HFF-Myc (cell line): ENCODE results near the gene TK2.

ENCODE experiments used
- DNase-seq: peaks from one replicate; pipeline ENCODE4 v3.0.0-alpha.2; 2011; ENCODE audit warnings: low read depth; ENCODE audit errors: extremely low read depth
- H3K4me3 ChIP-seq: replicated peaks from 2 replicates; pipeline ENCODE4 v1.5.1; 2011; ENCODE audit warnings: low read depth, mild to moderate bottlenecking, control low read depth, low read length
- TF ChIP-seq, protein P1 (sequence below): IDR thresholded peaks from 2 replicates; pipeline ENCODE4 v1.5.1; 2012; ENCODE audit warnings: mild to moderate bottlenecking, low read depth, low read length, control low read depth; ENCODE audit errors: missing control alignments

TK2 gene

GRCh38 chr16:66580605-66581209 is 30.8 kb upstream of the TK2 start:
- TF ChIP-seq, protein P1, sequence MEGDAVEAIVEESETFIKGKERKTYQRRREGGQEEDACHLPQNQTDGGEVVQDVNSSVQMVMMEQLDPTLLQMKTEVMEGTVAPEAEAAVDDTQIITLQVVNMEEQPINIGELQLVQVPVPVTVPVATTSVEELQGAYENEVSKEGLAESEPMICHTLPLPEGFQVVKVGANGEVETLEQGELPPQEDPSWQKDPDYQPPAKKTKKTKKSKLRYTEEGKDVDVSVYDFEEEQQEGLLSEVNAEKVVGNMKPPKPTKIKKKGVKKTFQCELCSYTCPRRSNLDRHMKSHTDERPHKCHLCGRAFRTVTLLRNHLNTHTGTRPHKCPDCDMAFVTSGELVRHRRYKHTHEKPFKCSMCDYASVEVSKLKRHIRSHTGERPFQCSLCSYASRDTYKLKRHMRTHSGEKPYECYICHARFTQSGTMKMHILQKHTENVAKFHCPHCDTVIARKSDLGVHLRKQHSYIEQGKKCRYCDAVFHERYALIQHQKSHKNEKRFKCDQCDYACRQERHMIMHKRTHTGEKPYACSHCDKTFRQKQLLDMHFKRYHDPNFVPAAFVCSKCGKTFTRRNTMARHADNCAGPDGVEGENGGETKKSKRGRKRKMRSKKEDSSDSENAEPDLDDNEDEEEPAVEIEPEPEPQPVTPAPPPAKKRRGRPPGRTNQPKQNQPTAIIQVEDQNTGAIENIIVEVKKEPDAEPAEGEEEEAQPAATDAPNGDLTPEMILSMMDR, result peak; percentile 6
- DNase-seq, result peak; percentile 61
- H3K4me3 ChIP-seq, result no peak overlapping the region

- 0 out of 2 replicates have a peak within 1 kb of the TSS, but pooled peaks have one; percentile 5 for H3K4me3 ChIP-seq
- TF ChIP-seq, protein P1, result no peak
- DNase-seq, result no peak
Observed at GRCh38 chr16:66578651-66579531, 29.0 kb upstream of the TK2 start, which contains the start of gene CMTM2. TSS of gene CMTM2 (plus strand) at chr16:66579463. CDS start at chr16:66579608, 145 bp downstream.

DNA sequence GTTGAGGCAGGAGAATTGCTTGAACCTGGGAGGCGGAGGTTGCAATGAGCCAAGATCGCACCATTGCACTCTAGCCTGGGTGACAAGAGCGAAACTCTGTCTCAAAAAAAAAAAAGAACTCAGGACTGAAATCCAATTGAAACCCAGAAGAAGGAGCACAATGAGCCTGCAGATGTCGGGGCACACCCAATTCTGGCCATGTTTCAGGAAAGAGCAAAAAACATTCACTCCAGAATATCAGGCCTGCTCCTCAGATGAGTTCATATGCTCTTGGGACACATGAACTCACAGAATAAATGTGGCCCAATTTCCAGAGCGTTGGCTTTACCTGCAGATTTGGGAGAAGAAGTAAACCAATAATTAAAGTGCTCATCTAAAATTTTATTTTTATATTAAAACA is 26.4 kb upstream of the TK2 start:
- TF ChIP-seq, protein P1, result no peak
- no peak for DNase-seq
- no peak overlapping the region for H3K4me3 ChIP-seq

DNA sequence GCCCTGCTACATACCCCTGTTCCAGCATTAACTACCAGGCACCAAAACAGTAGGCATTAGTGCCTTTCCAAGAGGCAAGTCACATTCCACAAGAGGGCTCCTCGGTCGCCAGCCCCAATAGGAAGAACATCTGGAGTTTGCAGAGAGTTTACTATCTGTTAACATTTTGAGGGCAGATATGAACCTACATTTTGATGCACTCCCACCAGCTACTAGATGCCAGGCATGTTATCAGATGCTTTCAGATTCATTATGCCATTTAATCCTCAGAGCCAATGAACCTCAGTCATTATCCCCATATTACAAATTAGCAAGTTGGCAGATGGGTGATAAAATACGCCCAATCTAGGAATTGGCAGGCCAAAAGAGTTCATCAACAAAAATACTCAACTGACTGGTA is 25.1 kb upstream of the TK2 start:
- no peak overlapping the region for H3K4me3 ChIP-seq
- TF ChIP-seq, protein P1, result no peak
- no peak for DNase-seq

- TF ChIP-seq, protein P1, result no peak
- no peak for DNase-seq
- H3K4me3 ChIP-seq, result no peak overlapping the region
Observed at GRCh38 chr16:66574531-66574930, 24.6 kb upstream of the TK2 start.

DNA sequence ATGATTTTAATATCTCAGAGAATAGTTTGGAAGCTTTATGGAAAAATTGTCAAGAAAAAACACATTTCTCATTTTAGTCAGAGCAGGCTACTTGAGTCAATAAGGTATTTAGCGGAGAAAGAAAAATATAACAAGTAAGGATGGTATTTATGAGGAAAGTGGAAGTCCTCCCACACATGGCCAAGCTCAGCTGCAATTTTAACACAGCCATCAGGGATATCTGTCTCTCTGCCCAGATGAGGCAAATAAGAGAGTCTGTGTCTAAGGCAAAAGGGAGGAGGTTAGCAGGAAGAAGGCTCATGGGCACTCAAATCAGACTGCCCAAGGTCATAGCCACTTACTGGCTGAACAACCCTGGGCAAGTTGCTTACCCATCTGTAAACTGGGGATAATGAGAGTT is 24.2 kb upstream of the TK2 start:
- TF ChIP-seq, protein P1, result no peak
- no peak for DNase-seq
- no peak overlapping the region for H3K4me3 ChIP-seq
